Fibroblast of skin of abdomen (primary cell): ENCODE measurements around the gene CCT6B.
"Not testable (repeated sequence)": the region's sequence is repeated elsewhere in the genome, so short reads cannot be mapped to it uniquely, and the experiment has no call there.

Experiments
- DNase-seq: peaks from one replicate; pipeline ENCODE4 v3.0.0-alpha.2; 2013

Gene CCT6B

GRCh38 chr17:34979650-34980352 is 18.5 kb upstream of the CCT6B start:
- DNase-seq: peak; percentile 14

- DNase-seq: no peak
Measured at GRCh38 chr17:34979153-34979552, 17.9 kb upstream of the CCT6B start.

GRCh38 chr17:34974794-34975785 is 13.8 kb upstream of the CCT6B start:
- no peak for DNase-seq

- DNase-seq: no peak
Measured at GRCh38 chr17:34974179-34974578, 12.9 kb upstream of the CCT6B start.

GRCh38 chr17:34958438-34958837 is 2.8 kb downstream of the CCT6B start:
- DNase-seq: no peak

GRCh38 chr17:34950780-34951179 is 10.5 kb downstream of the CCT6B start:
- not testable (repeated sequence) for DNase-seq

GRCh38 chr17:34930283-34930682 is 31.0 kb downstream of the CCT6B start:
- no peak for DNase-seq

- DNase-seq: no peak
Measured at GRCh38 chr17:34926661-34927060, 34.6 kb downstream of the CCT6B start.

- DNase-seq: no peak
Measured at GRCh38 chr17:34920676-34921075, 40.6 kb downstream of the CCT6B start.

GRCh38 chr17:34917381-34917780 is 43.9 kb downstream of the CCT6B start:
- no peak for DNase-seq

- no peak for DNase-seq
Measured at GRCh38 chr17:34916120-34916519, 45.1 kb downstream of the CCT6B start.

- no peak for DNase-seq
Measured at GRCh38 chr17:34913001-34913400, 48.3 kb downstream of the CCT6B start.

- DNase-seq: no peak
Measured at GRCh38 chr17:34909040-34909439, 52.2 kb downstream of the CCT6B start.

GRCh38 chr17:34902831-34903547 is 58.3 kb downstream of the CCT6B start:
- DNase-seq: no peak

GRCh38 chr17:34899643-34900291 is 61.5 kb downstream of the CCT6B start:
- DNase-seq: no peak

- DNase-seq: no peak
Measured at GRCh38 chr17:34895383-34895782, 65.9 kb downstream of the CCT6B start.

- no peak for DNase-seq
Measured at GRCh38 chr17:34894964-34895363, 66.3 kb downstream of the CCT6B start.

GRCh38 chr17:34892461-34893249 is 68.6 kb downstream of the CCT6B start:
- no peak for DNase-seq

- no peak for DNase-seq
Measured at GRCh38 chr17:34886831-34887230, 74.4 kb downstream of the CCT6B start.

GRCh38 chr17:34885076-34885475 is 76.2 kb downstream of the CCT6B start:
- DNase-seq: no peak

- DNase-seq: no peak
Measured at GRCh38 chr17:34884597-34884996, 76.7 kb downstream of the CCT6B start.
